ENCODE measurements around the gene IGSF23. TPM values are rescaled to one million over a fixed set of nuclear protein-coding genes. Genes with fewer than 3 reads are reported as not detected.

Gene IGSF23
- total and polyA plus RNA-seq, 2 donors (not counting 1 experiment from before 2014, with no cell fraction given), result not detected

GRCh38 chr19:44641501-44642265 lies 28.3 kb downstream of the IGSF23 start:
- ATAC-seq (ENCODE audit: low read depth) (no peak), DNase-seq (no peak)
- intact Hi-C loops (cut with micrococcal nuclease), result no loop called here
- Histone ChIP-seq H3K36me3 (replicated peaks in 1 of 2; ENCODE audit: control extremely low read depth in 1 of 2, control insufficient read depth in 1 of 2, extremely low read depth in 1 of 2, insufficient read depth in 2 of 2, low read length in 1 of 2) (no peaks in the 10 kb centered on the region), H3K9me3 (ENCODE audit: control extremely low read depth in 1 of 3, control insufficient read depth in 2 of 3, insufficient read depth in 1 of 3, low read length in 2 of 3) (peaks cover 0 to 3% (median 0%) of the 10 kb centered on the region in 3 donors), H4K20me1 (ENCODE audit: control insufficient read depth, insufficient read depth, low read length, poor library complexity, severe bottlenecking) (no peaks in the 10 kb centered on the region), H3K27me3 (replicated peaks in 1 of 4; ENCODE audit: control extremely low read depth in 1 of 4, control insufficient read depth in 3 of 4, insufficient read depth in 4 of 4, low read length in 3 of 4) (peaks cover 0 to 37% (median 12%) of the 10 kb centered on the region in 4 experiments), H3K27ac (ENCODE audit: low read length in 2 of 2) (no peak overlapping the region), H2AFZ (ENCODE audit: insufficient read depth, low read depth, low read length, poor library complexity, severe bottlenecking) (no peak overlapping the region), H3K79me2 (ENCODE audit: control insufficient read depth, insufficient read depth, low read length) (no peaks in the 10 kb centered on the region), H3K4me1 (ENCODE audit: control insufficient read depth in 2 of 2, insufficient read depth in 2 of 2, low read length in 2 of 2) (peaks cover 8 to 9% of the 10 kb centered on the region in 2 donors), H3K9ac (ENCODE audit: low read length) (no peak overlapping the region), H3K4me3 (ENCODE audit: control extremely low read depth in 1 of 5, extremely low read depth in 1 of 5, insufficient read depth in 1 of 5, low read depth in 2 of 5, low read length in 4 of 5) (no peak overlapping the region), H3K4me2 (replicated peaks; ENCODE audit: low read depth, low read length, poor library complexity, severe bottlenecking) (no peak overlapping the region)
- WGBS (ENCODE audit: insufficient coverage), result 93% methylated on average over 6 of the region's 9 CpGs
- Mint-ChIP-seq H3K27ac (no peak overlapping the region), H3K4me1 (peaks cover 4% of the 10 kb centered on the region), H3K9me3 (ENCODE audit: insufficient read depth) (no peaks in the 10 kb centered on the region), H3K4me3 (no peak overlapping the region), H3K27me3 (peaks cover 29% of the 10 kb centered on the region)
- CTCF ChIA-PET, result interaction anchor here (1.2 kb wide), 3 partner anchors 11 to 15 kb away, joined by 3 to 5 read pairs (median 3); no protein-coding TSS in a partner anchor
- no peak for TF ChIP-seq CTCF (IDR thresholded peaks at IDR 0.05)
- no peak for TF ChIP-seq EZH2 (IDR thresholded peaks at IDR 0.05; ENCODE audit: borderline replicate concordance, insufficient read depth, low read depth, low read length, poor library complexity, severe bottlenecking)
- POLR2A ChIA-PET, result no interaction called here

GRCh38 chr19:44642377-44642776 lies 29.0 kb downstream of the IGSF23 start:
- POLR2A ChIA-PET, result no interaction called here
- no peak for ATAC-seq (ENCODE audit: low read depth)
- H3K27me3 Mint-ChIP-seq, result peaks cover 35% of the 10 kb centered on the region
- Histone ChIP-seq H3K4me3 (ENCODE audit: control extremely low read depth in 1 of 5, extremely low read depth in 1 of 5, insufficient read depth in 1 of 5, low read depth in 2 of 5, low read length in 4 of 5) (no peak overlapping the region), H3K27ac (ENCODE audit: low read length in 2 of 2) (no peak overlapping the region), H3K9me3 (ENCODE audit: control extremely low read depth in 1 of 3, control insufficient read depth in 2 of 3, insufficient read depth in 1 of 3, low read length in 2 of 3) (peaks cover 0 to 3% (median 0%) of the 10 kb centered on the region in 3 donors), H3K9ac (ENCODE audit: low read length) (no peak overlapping the region), H3K27me3 (replicated peaks in 1 of 4; ENCODE audit: control extremely low read depth in 1 of 4, control insufficient read depth in 3 of 4, insufficient read depth in 4 of 4, low read length in 3 of 4) (peaks cover 0 to 37% (median 12%) of the 10 kb centered on the region in 4 experiments), H3K36me3 (replicated peaks in 1 of 2; ENCODE audit: control extremely low read depth in 1 of 2, control insufficient read depth in 1 of 2, extremely low read depth in 1 of 2, insufficient read depth in 2 of 2, low read length in 1 of 2) (no peaks in the 10 kb centered on the region), H2AFZ (ENCODE audit: insufficient read depth, low read depth, low read length, poor library complexity, severe bottlenecking) (no peak overlapping the region), H3K4me2 (replicated peaks; ENCODE audit: low read depth, low read length, poor library complexity, severe bottlenecking) (no peak overlapping the region), H3K79me2 (ENCODE audit: control insufficient read depth, insufficient read depth, low read length) (no peaks in the 10 kb centered on the region), H4K20me1 (ENCODE audit: control insufficient read depth, insufficient read depth, low read length, poor library complexity, severe bottlenecking) (no peaks in the 10 kb centered on the region), H3K4me1 (ENCODE audit: control insufficient read depth in 2 of 2, insufficient read depth in 2 of 2, low read length in 2 of 2) (peaks cover 8 to 9% of the 10 kb centered on the region in 2 donors)
- TF ChIP-seq CTCF (IDR thresholded peaks at IDR 0.05) (no peak), EZH2 (IDR thresholded peaks at IDR 0.05; ENCODE audit: borderline replicate concordance, insufficient read depth, low read depth, low read length, poor library complexity, severe bottlenecking) (no peak)
- DNase-seq, result no peak
- no peaks in the 10 kb centered on the region for H3K9me3 Mint-ChIP-seq (ENCODE audit: insufficient read depth)
- CTCF ChIA-PET, result interaction anchor here (0.7 to 1.2 kb wide), 3 partner anchors 11 to 80 kb away, joined by 3 to 5 read pairs (median 3); no protein-coding TSS in a partner anchor
- H3K4me3 Mint-ChIP-seq, result no peak overlapping the region
- intact Hi-C loops (cut with micrococcal nuclease), result no loop called here
- no peak overlapping the region for H3K27ac Mint-ChIP-seq
- peaks cover 4% of the 10 kb centered on the region for H3K4me1 Mint-ChIP-seq
- WGBS (ENCODE audit: insufficient coverage), result no CpG with 5 or more reads among the region's 1 CpG

Data from B cell (primary cell).